LoVo (cell line): ENCODE measurements around the gene OLIG2.

Experiments used
- DNase-seq: peaks from one replicate; pipeline ENCODE4 v3.0.0-alpha.2; 2016; ENCODE audit warnings: low spot score

Gene OLIG2

GRCh38 chr21:33019885-33020557 is 5.7 kb upstream of the OLIG2 start:
- no peak for DNase-seq

DNA sequence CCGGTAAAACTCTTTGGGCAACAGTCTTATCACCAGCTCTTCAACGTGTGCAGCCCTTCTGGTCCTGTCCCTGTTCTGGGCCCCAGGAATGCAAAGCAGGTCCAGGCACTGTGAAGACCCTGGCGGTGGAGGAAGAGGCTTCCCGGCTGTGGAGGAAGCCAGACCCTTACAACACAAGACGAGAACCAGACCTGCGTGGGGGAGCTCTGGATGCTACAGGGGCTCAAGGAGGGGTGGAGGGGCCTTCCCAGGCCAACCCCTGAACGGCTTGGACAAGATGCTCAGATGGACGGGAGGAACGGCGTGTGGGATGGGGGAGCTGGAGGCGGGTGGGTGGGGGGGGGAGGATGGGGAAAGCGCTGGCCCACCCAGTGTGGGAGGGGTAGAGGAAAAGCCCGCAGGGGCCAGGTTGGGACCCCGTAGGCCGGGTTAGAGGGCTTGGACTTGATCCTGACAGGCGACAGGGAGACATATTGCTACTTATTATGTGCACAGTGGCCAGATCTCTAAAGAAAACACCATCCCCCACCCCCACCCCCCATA is 5.1 kb upstream of the OLIG2 start:
- DNase-seq: no peak

DNA sequence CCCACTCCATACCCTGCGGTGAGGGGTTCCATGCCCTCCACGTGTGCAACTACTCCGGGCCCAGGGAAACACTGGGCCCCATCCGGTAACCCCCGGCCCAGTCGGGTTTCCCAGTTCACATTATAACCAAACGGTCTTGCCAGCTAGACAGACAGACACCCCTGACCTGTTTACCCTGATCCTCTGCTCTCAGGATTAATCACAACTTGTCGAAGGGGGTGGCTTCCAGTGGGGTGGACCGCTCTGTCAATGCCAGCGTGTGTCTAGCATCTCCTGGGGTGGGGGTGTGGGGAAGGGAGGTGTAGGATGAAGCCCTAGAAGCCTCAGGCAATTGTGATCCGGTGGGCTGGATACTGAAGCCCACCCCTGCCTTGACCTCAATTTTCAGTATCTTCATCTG is 4.6 kb upstream of the OLIG2 start:
- no peak for DNase-seq

DNA sequence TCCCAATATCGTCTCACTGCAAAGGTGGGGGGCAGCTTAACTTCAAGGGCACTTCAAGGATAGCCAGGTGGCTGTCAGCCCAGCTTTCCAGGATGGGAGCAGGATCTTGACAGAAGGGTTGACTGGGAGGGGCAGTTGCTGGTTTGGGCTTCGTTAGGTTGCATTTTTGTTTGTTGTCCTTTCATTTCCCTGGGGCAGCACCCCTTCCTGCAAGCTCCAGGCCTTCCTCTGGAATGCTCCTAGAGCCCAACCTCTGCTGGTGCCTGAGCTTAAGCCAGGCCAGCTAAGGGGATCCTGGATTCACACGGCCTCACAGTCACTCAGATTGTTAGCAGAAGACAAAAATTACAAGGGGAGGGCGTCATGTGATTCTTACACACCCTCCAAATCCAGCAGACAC is 4.1 kb upstream of the OLIG2 start:
- DNase-seq: no peak

DNA sequence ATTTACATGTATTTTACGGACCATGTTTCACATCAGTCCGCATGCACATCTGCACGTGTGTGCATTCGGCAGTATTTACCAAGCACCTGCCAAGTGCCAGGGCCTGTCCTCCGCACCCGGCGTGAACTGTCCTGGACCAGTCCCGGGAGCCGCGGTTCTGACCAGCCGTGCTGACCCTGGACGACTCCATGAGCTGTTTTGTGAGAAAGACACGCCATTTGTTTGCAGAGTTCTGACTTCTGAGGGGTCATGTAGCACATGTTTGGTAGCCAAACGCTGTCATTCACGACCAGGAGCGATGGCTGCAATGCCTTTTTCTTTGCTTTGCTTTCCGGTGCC is 3.3 kb upstream of the OLIG2 start:
- DNase-seq: no peak

- no peak for DNase-seq
Measured at GRCh38 chr21:33022828-33023573, 2.7 kb upstream of the OLIG2 start.

- DNase-seq: no peak
Measured at GRCh38 chr21:33023574-33024200, 2.0 kb upstream of the OLIG2 start.

- DNase-seq: no peak
Measured at GRCh38 chr21:33024201-33025103, 1.3 kb upstream of the OLIG2 start.

DNA sequence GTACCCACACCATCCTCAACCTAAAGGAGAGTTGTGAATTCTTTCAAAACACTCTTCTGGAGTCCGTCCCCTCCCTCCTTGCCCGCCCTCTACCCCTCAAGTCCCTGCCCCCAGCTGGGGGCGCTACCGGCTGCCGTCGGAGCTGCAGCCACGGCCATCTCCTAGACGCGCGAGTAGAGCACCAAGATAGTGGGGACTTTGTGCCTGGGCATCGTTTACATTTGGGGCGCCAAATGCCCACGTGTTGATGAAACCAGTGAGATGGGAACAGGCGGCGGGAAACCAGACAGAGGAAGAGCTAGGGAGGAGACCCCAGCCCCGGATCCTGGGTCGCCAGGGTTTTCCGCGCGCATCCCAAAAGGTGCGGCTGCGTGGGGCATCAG is 638 bp upstream of the OLIG2 start:
- no peak for DNase-seq

DNA sequence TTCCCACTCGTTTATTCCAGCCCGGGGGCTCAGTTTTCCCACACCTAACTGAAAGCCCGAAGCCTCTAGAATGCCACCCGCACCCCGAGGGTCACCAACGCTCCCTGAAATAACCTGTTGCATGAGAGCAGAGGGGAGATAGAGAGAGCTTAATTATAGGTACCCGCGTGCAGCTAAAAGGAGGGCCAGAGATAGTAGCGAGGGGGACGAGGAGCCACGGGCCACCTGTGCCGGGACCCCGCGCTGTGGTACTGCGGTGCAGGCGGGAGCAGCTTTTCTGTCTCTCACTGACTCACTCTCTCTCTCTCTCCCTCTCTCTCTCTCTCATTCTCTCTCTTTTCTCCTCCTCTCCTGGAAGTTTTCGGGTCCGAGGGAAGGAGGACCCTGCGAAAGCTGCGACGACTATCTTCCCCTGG is 716 bp downstream of the OLIG2 start:
- no peak for DNase-seq

DNA sequence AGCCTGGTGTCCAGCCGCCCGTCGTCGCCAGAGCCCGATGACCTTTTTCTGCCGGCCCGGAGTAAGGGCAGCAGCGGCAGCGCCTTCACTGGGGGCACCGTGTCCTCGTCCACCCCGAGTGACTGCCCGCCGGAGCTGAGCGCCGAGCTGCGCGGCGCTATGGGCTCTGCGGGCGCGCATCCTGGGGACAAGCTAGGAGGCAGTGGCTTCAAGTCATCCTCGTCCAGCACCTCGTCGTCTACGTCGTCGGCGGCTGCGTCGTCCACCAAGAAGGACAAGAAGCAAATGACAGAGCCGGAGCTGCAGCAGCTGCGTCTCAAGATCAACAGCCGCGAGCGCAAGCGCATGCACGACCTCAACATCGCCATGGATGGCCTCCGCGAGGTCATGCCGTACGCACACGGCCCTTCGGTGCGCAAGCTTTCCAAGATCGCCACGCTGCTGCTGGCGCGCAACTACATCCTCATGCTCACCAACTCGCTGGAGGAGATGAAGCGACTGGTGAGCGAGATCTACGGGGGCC is 1.2 kb downstream of the OLIG2 start:
- no peak for DNase-seq

- DNase-seq: no peak
Measured at GRCh38 chr21:33027401-33028286, 1.9 kb downstream of the OLIG2 start.

- DNase-seq: no peak
Measured at GRCh38 chr21:33028287-33028670, 2.5 kb downstream of the OLIG2 start.

GRCh38 chr21:33028773-33029384 is 3.1 kb downstream of the OLIG2 start:
- no peak for DNase-seq

- no peak for DNase-seq
Measured at GRCh38 chr21:33029385-33029921, 3.7 kb downstream of the OLIG2 start.

- DNase-seq: no peak
Measured at GRCh38 chr21:33029975-33030461, 4.3 kb downstream of the OLIG2 start.

GRCh38 chr21:33030633-33031032 is 4.9 kb downstream of the OLIG2 start:
- no peak for DNase-seq

GRCh38 chr21:33031152-33031911 is 5.6 kb downstream of the OLIG2 start:
- DNase-seq: no peak

DNA sequence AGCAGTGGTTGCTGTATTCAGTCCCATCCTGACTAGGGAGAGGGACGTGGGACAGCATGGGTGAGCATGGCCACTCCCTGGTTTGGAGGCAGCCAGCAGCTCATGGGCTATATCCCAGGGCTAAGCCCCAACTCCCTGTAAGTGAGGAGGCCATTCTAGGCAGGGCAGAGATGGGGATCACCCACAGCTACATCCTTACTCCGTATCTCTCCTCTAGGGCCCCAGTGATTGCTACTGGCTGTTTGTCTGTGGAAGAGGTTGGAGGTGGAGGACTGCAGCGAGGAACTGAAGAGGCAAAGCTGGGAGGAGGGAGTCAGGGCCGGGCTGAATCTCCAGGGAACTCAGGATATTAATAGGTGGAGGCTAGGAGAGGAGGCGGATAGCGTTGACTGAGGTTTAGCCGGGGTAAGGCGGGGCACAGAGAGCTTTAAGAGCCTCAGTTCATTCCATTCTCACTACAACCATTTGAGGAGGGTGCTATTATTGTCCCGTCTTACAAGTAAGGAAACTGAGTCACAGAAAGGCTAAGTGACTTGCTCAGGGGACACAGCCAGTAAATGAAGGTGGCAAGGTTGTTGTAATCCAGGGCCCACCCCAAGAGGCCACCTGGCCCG is 6.8 kb downstream of the OLIG2 start:
- DNase-seq: no peak
